ENCODE measurements around the gene DNAL4. TPM values are rescaled to one million over a fixed set of nuclear protein-coding genes. Genes with fewer than 3 reads are reported as not detected.

Gene DNAL4
- total RNA-seq, 2 donors from 2014 or later: 14.4 to 16.8 TPM

- intact Hi-C loops (cut with DNase I, micrococcal nuclease): no loop called here
Measured at GRCh38 chr22:38751066-38751421, 42.9 kb downstream of the DNAL4 start.

GRCh38 chr22:38750638-38751037 is 43.3 kb downstream of the DNAL4 start:
- ATAC-seq (no peak), DNase-seq (no peak)
- intact Hi-C loops (cut with DNase I, micrococcal nuclease): no loop called here

More at GRCh38 chr22:38751066-38751421, 42.9 kb downstream of the DNAL4 start:
- no peak for DNase-seq
- ATAC-seq: no peak

GRCh38 chr22:38750104-38750503 is 43.8 kb downstream of the DNAL4 start:
- DNase-seq: no peak
- no peak for ATAC-seq
- intact Hi-C loops (cut with DNase I, micrococcal nuclease): no loop called here

GRCh38 chr22:38748487-38749136 is 45.3 kb downstream of the DNAL4 start:
- intact Hi-C loops (cut with DNase I, micrococcal nuclease): no loop called here
- no peak for DNase-seq
- no peak for ATAC-seq

GRCh38 chr22:38745676-38746460 is 48.1 kb downstream of the DNAL4 start:
- intact Hi-C loops (cut with DNase I, micrococcal nuclease): no loop called here
- DNase-seq (peak; percentile 65 to 69), ATAC-seq (peak; percentile 89)

- no peak for ATAC-seq
- DNase-seq: no peak
- intact Hi-C loops (cut with DNase I, micrococcal nuclease): no loop called here
Measured at GRCh38 chr22:38744981-38745380, 49.0 kb downstream of the DNAL4 start.

GRCh38 chr22:38742176-38742942 is 51.6 kb downstream of the DNAL4 start:
- intact Hi-C loops (cut with DNase I, micrococcal nuclease): no loop called here
- ATAC-seq: no peak

GRCh38 chr22:38741576-38741975 is 52.4 kb downstream of the DNAL4 start:
- ATAC-seq: no peak
- no peak for DNase-seq
- intact Hi-C loops (cut with DNase I, micrococcal nuclease): no loop called here

More at GRCh38 chr22:38742176-38742942, 51.6 kb downstream of the DNAL4 start:
- no peak for DNase-seq

- ATAC-seq (no peak), DNase-seq (no peak)
- intact Hi-C loops (cut with DNase I, micrococcal nuclease): no loop called here
Measured at GRCh38 chr22:38741166-38741565, 52.8 kb downstream of the DNAL4 start.

GRCh38 chr22:38740754-38741153 is 53.2 kb downstream of the DNAL4 start:
- ATAC-seq (peak; percentile 41), DNase-seq (no peak)
- intact Hi-C loops (cut with DNase I, micrococcal nuclease): no loop called here

GRCh38 chr22:38740116-38740723 is 53.7 kb downstream of the DNAL4 start:
- intact Hi-C loops (cut with DNase I, micrococcal nuclease): no loop called here
- DNase-seq: no peak
- no peak for ATAC-seq

GRCh38 chr22:38739300-38740055 is 54.5 kb downstream of the DNAL4 start:
- intact Hi-C loops (cut with DNase I, micrococcal nuclease): no loop called here
- ATAC-seq: no peak
- no peak for DNase-seq

- DNase-seq: no peak
- intact Hi-C loops (cut with DNase I, micrococcal nuclease): no loop called here
- ATAC-seq: no peak
Measured at GRCh38 chr22:38738475-38739070, 55.4 kb downstream of the DNAL4 start.

- intact Hi-C loops (cut with DNase I, micrococcal nuclease): no loop called here
- DNase-seq (no peak), ATAC-seq (no peak)
Measured at GRCh38 chr22:38737302-38738060, 56.5 kb downstream of the DNAL4 start.

- DNase-seq: no peak
- no peak for ATAC-seq
- intact Hi-C loops (cut with DNase I, micrococcal nuclease): no loop called here
Measured at GRCh38 chr22:38736257-38736570, 57.7 kb downstream of the DNAL4 start.

GRCh38 chr22:38735465-38736256 is 58.3 kb downstream of the DNAL4 start:
- intact Hi-C loops (cut with DNase I, micrococcal nuclease): no loop called here
- DNase-seq (peak in 1 of 2 donors; percentile 21), ATAC-seq (no peak)

- peak in 1 of 2 donors; percentile 20 for DNase-seq
- ATAC-seq: no peak
- intact Hi-C loops (cut with DNase I, micrococcal nuclease): no loop called here
Measured at GRCh38 chr22:38735126-38735464, 58.8 kb downstream of the DNAL4 start.
